NCI-H2196 (cell line): ENCODE data around the gene FHIP2A.
"Not testable (repeated sequence)": the region's sequence is repeated elsewhere in the genome, so short reads cannot be mapped to it uniquely, and the experiment has no call there.

Experiments
- DNase-seq: peaks from one replicate; lab custom pipeline; 2025; ENCODE audit not compliant: unreplicated experiment; lab: John Stamatoyannopoulos, UW

Gene FHIP2A

GRCh38 chr10:114821293-114821914, at the start of gene FHIP2A:
FHIP2A (plus strand) TSS chr10:114821780; CDS start chr10:114822079, 299 bp downstream.
- DNase-seq = peak; percentile 56

- no peak for DNase-seq
These were observed 48.9 kb upstream of the FHIP2A start for GRCh38 chr10:114772496-114773196.

- DNase-seq = no peak
These were observed 48.4 kb upstream of the FHIP2A start for GRCh38 chr10:114773197-114773532.

GRCh38 chr10:114775082-114775481, 46.5 kb upstream of the FHIP2A start:
- not testable (repeated sequence) for DNase-seq

- no peak for DNase-seq
These were observed 44.2 kb upstream of the FHIP2A start for GRCh38 chr10:114777415-114777814.

GRCh38 chr10:114779803-114780576, 41.6 kb upstream of the FHIP2A start:
- no peak for DNase-seq

GRCh38 chr10:114780577-114781184, 40.9 kb upstream of the FHIP2A start:
- no peak for DNase-seq

GRCh38 chr10:114782666-114783065, 38.9 kb upstream of the FHIP2A start:
- no peak for DNase-seq

GRCh38 chr10:114783686-114784085, 37.9 kb upstream of the FHIP2A start:
- no peak for DNase-seq

- peak; percentile 16 for DNase-seq
These were observed 35.1 kb upstream of the FHIP2A start for GRCh38 chr10:114786492-114786891.

- not testable (repeated sequence) for DNase-seq
These were observed 34.4 kb upstream of the FHIP2A start for GRCh38 chr10:114787131-114787530.

GRCh38 chr10:114791768-114792167, 29.8 kb upstream of the FHIP2A start:
- DNase-seq = no peak

- no peak for DNase-seq
These were observed 26.5 kb upstream of the FHIP2A start for GRCh38 chr10:114795039-114795438.

- DNase-seq = no peak
These were observed 21.2 kb upstream of the FHIP2A start for GRCh38 chr10:114800361-114800760.

GRCh38 chr10:114801411-114801813, 20.2 kb upstream of the FHIP2A start:
- no peak for DNase-seq

- no peak for DNase-seq
These were observed 19.4 kb upstream of the FHIP2A start for GRCh38 chr10:114802177-114802576.

GRCh38 chr10:114806562-114807391, 14.8 kb upstream of the FHIP2A start:
- no peak for DNase-seq

GRCh38 chr10:114808982-114809381, 12.6 kb upstream of the FHIP2A start:
- DNase-seq = no peak

GRCh38 chr10:114810926-114811325, 10.7 kb upstream of the FHIP2A start:
- no peak for DNase-seq

GRCh38 chr10:114811862-114812261, 9.7 kb upstream of the FHIP2A start:
- DNase-seq = no peak

- DNase-seq = no peak
These were observed 5.8 kb upstream of the FHIP2A start for GRCh38 chr10:114815791-114816190.
